Measurements from ENCODE around the gene ATP6V1B1.

Gene ATP6V1B1

DNA sequence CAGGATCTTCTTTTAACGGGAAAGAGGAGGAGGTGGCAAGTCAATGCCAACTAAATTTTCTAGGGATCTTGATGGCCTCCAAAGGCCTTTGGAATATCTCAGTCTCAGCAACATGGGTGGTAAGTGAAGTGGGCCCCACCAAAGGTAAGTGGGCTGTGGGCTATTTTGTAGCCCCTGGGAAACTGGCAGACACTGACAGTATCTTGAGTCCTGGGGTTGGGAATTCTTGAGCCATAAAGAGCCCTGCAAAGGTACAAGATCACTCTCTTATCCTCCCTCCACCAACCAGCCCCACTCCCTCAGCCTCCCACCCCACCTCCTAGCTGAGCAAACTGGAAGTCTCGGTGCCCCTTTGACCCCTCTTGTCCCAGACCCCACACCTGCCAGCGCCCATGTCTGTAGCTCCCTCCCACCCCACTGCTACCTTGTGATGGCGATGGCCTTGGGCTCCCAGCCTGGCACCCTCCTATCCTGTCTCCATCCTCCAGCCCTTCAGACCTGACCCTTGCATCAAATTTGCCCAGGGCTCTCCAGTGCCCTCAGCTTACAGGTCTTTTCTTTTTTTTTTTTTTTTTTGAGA, 8.5 kb downstream of the ATP6V1B1 start:
- no peak for DNase-seq (ENCODE audit: low read depth in 2 of 2)

DNA sequence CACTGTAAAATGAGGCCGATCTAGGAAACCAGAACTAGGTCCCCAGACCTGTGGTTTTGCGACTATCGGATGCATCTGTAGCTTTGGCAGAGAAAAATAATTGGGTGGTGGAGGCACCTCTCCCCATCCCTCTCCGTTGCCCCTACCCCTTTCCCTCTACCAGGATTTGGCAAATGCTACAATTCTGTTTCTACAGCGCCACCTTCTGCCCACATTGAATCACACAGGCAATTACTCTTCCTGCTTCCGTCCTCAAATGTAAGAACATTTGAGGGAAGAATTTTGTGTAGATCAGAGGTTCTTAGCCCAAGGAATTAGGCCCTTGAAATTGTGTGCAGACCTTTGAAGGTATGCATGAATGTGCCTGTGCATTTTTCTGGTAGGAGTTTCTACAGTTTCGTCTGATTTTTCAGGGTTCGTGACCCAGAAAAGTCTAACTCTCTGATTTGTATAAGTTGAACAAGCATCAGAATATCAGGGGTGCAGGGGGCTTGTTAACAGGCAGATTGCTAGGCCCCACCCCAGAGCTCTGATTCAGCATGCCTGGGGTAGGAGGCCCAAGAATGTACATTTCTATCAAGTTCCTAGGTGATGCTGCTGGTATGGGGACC, 11.2 kb downstream of the ATP6V1B1 start:
- no peak for DNase-seq (ENCODE audit: low read depth in 2 of 2)

DNA sequence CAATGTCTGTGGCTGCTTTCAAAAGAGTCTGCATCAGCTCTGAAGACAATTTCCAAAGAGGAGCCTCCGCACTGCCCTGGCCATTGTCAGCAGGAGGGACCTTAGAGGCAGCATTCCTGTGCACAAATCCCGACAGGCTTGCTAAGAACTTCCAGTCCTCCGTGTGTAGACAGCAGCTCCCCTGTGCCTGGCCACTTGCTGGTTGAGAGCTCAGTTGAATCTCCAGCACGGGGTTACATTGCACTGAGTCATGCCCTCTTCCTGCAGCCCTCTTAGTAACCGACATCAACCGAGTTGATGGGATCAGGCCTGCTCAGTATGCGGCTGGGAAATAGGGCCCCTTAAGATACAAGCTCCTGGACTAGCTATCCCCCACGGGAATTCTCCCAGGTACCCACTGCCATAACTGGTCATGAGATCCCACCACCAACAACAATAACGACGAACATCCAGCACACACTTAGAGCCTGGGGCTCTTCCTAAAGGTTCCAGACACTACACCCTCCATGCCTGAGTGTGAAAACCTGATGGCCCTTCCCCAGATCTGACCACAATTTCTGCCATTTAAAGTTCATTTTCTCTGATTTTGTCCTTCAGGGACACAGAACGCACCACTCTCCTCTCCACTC, 12.0 kb downstream of the ATP6V1B1 start:
- DNase-seq (ENCODE audit: low read depth in 2 of 2), result no peak

DNA sequence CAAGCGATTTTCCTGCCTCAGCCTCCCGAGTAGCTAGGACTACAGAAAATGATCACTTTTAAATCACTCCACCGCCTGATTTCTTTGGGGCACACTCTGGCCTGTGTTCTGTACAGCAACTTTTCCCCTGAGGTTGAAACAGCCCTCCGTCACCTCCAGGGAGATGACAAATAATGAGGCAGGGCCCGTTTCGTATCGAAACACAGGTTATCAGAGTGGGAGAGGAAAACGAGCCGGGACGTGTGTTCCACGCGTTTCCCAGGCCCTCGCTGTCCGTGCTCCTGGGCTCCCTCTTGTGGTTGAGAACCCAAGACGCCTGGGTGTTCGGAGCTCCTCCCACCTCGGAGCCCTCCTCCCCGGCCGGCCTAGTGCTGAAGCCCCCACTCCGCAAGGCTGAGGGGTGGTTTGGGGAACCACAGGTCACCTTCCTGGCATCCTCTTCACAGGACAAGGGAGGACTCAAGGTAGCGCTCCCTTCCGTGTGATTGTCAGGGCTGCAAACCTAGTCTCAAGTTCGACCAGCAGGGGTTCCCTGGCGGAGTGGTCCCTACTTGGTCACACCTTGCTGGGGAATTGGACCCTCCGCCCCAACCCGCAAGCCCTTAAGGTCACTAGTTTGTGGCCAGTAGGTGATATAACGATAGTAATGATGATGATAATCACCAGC, 12.8 kb downstream of the ATP6V1B1 start:
- peak; percentile 55 to 68 for DNase-seq (ENCODE audit: low read depth in 2 of 2)

DNA sequence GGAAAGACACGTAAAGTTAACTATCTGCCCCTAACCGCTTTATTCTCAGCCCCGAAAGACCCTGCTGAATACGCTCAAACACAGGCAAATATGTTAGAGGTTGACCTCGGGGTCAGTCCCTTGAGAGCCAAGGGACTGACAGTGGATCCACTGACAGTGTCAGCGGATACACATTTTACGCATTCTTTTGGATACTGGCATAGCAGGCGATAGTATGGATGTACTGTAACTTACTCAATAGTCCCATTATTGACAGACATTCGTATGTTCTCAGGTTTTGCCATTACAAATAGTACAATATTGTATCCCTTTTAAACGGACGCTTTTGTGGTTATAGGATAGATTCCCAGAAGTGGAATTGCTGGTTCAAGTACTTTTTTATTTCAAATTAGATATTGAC, 13.4 kb downstream of the ATP6V1B1 start:
- DNase-seq (ENCODE audit: low read depth in 2 of 2), result no peak

DNA sequence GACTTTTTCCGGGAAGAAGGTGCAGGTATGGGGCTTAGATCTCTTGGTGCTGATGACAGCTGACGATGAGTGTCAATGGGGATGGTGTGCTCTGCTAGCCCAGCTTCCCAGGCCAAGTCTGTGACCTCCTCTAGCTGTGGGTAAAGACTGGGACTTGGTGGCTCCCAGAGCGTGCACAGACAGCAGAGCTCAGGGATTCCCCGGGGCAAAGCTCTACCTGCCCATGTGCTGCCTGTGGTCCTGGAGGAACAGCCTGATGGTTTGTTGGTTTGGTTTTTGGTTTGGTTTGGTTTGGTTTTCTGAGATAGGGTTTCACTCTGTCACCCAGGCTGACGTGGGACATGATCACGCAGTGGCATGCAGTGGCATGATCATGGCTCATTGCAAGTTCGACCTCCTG, 19.2 kb downstream of the ATP6V1B1 start:
- DNase-seq (ENCODE audit: low read depth in 2 of 2), result no peak

DNA sequence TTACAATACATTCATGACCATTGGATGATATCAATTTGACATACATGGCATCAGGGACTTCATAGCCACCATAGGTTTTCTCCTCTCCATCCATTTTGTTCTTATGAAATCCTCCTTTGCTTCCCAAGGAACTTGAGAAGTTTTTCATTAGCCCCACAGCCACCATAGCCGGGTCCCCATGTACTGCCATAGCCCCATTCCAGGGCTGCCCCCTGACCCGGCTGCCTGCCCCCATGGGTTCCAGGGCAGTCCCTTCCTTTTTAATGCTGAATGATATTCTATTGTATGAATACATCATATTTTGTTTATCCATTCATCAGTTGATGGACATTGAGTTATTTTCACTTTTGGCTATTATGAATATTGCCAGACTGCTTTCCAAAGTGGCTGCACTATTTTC, 20.4 kb downstream of the ATP6V1B1 start:
- no peak for DNase-seq (ENCODE audit: low read depth in 2 of 2)

DNA sequence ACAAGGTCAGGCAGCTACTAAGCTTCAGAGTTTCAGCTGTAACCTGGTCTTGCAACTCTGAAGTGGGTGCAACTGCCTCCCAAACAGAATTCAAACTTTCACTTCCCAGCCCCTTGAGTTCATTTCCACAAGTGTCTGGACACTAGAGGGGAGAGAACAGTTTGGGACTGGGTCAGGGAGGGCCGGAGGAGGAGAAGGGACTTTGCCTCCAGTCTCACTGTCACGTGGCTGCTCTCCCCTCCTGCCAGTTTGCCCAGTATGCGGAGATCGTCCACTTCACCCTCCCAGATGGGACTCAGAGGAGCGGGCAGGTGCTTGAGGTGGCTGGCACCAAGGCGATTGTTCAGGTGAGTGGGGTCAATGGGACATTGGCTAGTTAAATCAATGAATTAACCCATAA, 22.1 kb downstream of the ATP6V1B1 start:
- no peak for DNase-seq (ENCODE audit: low read depth in 2 of 2)

DNA sequence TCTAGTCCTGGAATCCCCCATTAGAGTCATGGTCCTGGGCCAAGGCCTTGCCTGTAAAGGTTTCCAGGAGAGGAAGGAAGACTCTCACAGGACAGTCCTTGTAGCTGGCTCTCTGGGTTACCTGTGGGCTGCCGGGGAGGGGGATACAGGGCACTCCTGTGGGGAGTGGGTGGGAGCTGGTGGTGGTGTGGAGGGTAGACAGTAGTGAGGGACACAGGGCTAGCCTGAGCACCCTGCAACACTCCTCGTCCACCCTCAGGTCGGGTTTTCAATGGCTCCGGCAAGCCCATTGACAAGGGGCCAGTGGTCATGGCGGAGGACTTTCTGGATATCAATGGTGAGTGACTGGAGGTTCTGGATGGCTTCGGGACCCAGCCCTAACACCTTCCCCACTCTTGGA, 23.1 kb downstream of the ATP6V1B1 start:
- DNase-seq (ENCODE audit: low read depth in 2 of 2), result no peak

DNA sequence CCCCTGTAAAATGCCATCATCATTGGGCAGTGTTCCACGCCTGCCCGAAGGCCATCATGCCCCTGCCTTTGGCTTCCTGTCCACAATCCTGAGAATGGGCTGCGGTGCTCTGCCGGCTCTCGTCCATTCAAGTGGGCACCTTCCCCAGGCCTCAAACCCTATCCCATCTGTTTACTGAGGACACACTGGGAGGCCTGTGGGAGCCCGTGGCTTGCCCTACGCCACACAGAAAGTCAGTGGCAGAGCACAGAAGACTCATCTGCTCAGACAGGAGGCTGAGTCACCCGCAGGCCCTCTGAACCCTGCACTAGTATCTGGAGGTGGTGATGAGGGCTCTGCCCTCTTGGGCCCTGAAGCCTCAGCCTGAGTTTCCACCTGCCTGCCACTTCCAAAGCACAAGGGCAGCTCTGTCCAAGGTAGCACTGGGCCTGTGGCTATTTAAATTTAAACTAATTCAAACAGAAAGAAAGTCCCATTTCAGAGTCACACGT, 23.6 kb downstream of the ATP6V1B1 start:
- DNase-seq (ENCODE audit: low read depth in 2 of 2), result no peak

DNA sequence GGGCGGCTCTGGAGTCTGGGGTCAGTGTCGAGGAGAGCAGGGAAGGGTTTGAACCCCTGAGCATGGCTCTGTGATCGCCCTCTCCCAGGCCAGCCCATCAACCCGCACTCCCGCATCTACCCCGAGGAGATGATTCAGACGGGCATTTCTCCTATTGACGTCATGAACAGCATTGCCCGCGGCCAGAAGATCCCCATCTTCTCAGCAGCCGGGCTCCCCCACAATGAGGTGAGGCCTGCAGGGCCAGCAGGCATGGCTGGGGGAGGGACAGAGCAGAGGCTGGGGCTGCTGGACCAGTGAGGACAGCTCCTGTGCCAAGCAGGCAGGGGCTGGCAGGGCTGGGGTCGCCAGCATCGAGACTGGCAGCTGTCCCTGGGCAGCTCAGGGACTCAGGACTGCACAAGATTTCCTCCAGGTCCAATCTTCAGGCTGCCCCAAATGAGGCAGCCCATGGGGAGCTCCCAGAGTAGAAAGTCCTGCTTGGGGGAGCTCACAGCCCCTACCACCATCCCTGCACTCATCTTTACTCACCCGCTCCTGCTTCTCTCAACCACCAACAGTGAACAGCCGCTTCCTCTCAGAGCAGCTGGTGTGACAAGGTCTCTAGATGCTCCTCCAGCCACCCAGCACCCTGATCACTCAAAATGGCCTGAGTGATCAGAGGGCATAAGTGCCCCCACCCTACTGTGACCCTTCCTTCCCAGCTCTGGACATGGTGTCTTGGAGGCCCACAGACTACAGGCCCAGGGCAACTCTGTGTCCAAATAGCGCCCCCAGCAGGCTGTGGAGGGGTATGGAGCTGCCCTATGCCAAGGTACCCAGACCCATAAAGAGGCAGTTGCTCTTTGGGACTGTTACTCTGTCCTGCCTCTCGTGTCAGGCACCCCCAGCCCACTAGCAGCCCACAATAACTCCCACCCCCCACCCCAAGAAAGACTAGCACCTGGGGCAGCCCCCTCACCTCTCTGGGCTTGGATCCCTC, 24.4 kb downstream of the ATP6V1B1 start:
- DNase-seq (ENCODE audit: low read depth in 2 of 2), result no peak

DNA sequence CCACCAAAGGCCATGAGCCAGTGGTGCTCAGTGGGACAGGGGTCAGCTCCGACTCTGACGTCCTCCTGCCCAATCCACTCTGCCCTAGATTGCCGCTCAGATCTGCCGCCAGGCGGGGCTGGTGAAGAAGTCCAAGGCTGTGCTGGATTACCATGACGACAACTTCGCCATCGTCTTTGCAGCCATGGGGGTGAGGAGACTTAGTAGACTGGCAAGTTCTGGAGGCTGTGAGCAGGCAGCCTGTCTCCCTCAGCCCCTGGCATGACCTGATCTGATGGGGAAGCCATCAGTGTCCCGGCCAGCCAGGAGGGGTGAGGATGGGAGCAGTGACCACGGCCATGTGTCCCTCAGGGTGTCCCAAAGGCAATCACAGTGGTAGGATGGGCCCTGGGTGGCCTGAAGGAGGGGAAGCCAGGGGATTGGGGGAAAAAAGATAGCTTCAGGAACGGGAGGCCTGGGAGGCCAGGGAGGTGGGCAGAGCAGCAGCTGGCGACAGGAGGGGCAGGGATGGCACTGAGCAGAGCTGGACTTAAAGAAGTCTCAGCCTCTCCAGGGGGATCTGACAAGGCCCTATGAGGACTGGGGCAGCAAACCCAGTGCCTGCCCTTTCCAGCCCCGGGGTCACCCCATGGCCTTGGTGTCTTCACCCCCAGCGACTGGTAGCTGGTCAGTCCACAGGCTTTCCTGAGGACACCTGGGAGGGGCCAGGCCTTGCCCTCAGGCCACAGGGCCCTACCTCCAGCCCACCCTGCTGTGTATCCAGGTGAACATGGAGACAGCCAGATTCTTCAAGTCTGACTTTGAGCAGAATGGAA, 25.3 kb downstream of the ATP6V1B1 start:
- no peak for DNase-seq (ENCODE audit: low read depth in 2 of 2)

DNA sequence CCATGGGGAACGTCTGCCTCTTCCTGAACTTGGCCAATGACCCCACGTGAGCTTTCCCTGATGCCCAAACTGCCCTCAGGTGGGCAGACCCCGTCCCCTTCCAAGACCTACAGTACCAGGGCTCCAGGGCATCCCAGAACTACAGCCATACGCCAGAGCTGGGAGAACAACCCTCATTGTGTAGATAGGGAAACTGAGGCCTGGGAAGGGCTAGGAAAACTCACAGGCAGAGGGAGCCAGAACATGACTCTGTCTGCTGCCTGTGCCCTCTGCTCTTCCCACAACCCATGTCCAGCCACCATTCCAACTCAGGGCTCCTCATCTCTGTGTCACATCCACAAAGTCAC, 25.9 kb downstream of the ATP6V1B1 start:
- no peak for DNase-seq (ENCODE audit: low read depth in 2 of 2)

DNA sequence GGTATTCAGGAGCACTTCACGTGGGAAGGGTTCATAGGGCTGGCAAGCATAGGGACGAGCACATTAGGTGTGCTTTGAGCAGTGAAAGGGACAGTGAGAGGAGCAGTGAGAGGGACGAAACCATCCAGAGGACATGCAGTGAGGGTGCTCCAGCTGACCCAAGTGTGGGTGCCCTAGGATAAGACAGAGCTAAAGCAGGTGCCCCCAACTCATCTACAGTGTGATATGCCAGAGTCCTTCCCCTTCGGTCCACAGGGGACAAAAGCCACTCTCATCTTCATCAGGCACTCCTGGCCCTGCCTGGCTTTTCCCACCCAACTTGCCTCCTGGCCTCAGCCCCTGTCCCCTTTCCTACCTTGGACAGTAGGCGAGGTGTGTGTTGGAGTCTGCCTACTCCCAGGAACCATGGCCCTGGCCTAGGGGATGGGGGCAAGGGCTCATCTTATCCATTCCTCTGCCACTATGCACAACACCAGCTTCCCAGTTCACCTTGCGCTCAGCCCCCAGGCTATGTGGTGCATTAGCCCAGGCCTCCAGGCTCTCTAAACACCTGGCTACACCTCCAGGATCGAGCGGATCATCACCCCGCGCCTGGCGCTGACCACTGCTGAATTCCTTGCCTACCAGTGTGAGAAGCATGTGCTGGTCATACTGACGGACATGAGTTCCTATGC, 26.6 kb downstream of the ATP6V1B1 start:
- DNase-seq (ENCODE audit: low read depth in 2 of 2), result no peak

DNA sequence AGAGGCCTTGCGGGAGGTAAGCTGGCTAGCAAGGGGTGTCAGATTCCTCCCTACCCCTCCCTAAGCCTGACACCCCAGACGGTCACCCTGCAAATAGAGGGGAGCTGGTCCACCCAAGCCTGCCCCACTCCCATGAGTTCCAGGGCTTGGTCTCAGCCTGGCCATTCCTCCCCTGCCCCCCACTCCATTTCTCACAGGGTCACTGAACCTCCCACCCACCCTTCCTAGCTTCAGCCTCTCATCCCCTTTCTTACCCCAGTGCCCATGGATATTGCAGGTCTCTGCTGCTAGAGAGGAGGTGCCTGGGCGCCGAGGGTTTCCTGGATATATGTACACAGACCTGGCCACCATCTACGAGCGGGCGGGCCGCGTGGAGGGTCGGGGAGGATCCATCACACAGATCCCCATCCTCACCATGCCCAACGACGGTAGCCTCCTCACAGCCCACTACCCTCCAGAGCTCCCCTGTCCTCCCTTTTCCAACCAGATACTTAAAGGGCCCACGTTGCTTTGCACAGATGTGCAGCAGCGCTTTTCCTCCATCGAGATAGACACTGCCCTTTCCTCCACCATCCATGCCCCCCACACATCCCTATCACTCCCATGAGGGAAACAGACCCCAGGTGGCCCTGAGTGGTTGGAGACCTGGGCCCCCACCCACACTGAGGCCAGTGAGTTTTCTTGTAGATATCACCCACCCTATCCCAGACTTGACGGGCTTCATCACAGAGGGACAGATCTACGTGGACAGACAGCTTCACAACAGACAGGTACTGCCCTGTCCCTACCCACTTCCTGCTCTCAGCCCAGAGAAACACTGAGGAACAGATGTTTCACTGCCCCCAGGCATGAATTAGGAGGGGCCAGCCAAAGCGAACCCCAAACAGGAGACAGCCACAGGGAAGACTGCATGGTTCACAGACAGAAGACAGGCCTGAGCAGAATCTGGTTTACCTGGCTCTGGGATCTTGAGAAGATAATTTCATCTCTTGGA, 27.5 kb downstream of the ATP6V1B1 start:
- no peak for DNase-seq (ENCODE audit: low read depth in 2 of 2)

DNA sequence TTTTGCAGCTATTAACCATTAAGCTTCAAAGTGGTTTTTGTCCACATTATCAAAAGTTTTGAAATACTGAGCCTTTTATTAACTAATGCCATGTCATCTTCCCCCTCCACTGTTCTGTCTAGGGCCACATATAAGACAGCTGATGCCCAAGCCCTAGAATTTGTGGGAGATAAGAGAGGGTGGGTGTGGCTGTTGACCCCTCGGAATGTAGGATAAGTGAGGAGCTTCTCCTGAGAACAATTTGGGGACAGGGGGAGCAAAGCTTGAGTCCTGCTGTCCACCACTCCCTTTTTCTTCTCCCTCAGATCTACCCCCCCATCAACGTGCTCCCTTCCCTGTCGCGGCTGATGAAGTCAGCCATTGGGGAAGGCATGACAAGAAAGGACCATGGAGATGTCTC, 28.4 kb downstream of the ATP6V1B1 start:
- no peak for DNase-seq (ENCODE audit: low read depth in 2 of 2)

DNA sequence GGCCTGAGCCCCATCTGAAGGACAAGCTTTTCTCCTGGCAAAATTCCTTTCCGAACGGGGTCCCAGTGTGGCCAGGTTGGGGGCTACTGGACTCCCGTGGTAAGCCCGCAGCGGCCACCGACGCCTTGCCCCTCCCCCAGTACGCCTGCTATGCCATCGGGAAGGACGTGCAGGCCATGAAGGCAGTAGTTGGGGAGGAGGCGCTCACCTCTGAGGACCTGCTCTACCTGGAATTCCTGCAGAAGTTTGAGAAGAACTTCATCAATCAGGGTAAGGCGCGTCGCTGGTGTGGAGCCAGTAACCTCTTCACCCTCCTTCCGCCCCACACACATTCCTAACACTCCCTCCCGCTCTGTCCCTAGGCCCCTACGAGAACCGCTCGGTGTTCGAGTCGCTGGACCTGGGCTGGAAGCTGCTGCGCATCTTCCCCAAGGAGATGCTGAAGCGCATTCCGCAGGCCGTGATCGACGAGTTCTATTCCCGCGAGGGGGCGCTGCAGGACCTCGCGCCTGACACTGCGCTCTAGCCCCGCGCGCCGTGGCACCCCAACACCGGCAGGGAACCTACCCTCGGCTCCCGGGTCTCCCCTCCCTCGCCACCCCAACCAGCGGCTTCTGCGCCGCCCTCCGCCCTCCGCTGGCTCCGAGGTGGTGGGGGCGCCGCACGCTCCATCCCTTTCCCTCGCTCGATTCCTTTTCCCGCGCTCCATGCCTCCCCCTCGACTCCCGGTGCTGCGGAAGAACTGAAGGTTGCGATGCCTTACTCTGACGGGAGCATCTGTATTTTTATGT, 29.1 kb downstream of the ATP6V1B1 start:
- DNase-seq (ENCODE audit: low read depth in 2 of 2), result peak; percentile 50 to 76

DNA sequence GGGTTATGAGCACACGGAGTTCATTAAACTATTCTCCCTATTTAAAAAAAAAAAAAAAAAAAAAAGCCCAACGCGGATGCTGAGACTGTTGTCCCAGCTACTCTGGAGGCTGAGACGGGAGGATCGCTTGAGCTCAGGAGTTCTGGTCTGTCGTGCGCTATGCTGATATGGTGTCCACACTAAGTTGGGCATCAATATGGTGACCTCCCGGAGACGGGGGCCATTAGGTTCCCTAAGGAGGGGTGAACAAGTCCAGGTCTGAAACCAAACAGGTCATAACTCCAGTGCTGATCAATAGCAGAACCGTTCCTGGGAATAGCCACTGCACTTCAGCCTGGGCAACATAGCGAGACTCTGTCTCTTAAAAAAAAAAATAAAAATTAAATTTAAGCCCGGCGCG, 29.8 kb downstream of the ATP6V1B1 start:
- DNase-seq (ENCODE audit: low read depth in 2 of 2), result no peak

Measured in stimulated activated CD8-positive, alpha-beta memory T cell treated with anti-CD3 and anti-CD28 coated beads, Interleukin-7, amount 100 ng/mL, for 4 hours (primary cell).